Activated naive CD4-positive, alpha-beta T cell (primary cell): ENCODE data around the gene RSPH3.
"Not testable (repeated sequence)": the region's sequence is repeated elsewhere in the genome, so short reads cannot be mapped to it uniquely, and the experiment has no call there.

Experiments
- DNase-seq, 4 experiments: peaks; one replicate each; lab custom pipeline; 2025; lab: John Stamatoyannopoulos, UW

Gene RSPH3

GRCh38 chr6:158999666-159000403, at the start of gene RSPH3:
Gene RSPH3, minus strand, starts transcription at chr6:159000202. Its CDS starts 652 bp downstream, at chr6:158999550.
- DNase-seq = peak; percentile 65 to 78 (median 70)

- no peak for DNase-seq
Measured at GRCh38 chr6:159047891-159048685, 48.1 kb upstream of the RSPH3 start.

- DNase-seq = no peak
Measured at GRCh38 chr6:159045801-159046200, 45.8 kb upstream of the RSPH3 start.

GRCh38 chr6:159044899-159045727, 45.1 kb upstream of the RSPH3 start, which contains the start of gene TAGAP:
Gene TAGAP, minus strand, starts transcription at chr6:159044991. Its CDS starts 845 bp downstream, at chr6:159044146.
- DNase-seq = peak; percentile 41 to 65 (median 56)

GRCh38 chr6:159043947-159044346, 43.9 kb upstream of the RSPH3 start:
- DNase-seq = no peak

- no peak for DNase-seq
Measured at GRCh38 chr6:159043251-159043650, 43.2 kb upstream of the RSPH3 start.

- DNase-seq = no peak
Measured at GRCh38 chr6:159042826-159043181, 42.8 kb upstream of the RSPH3 start.

- DNase-seq = peak in 3 of 4 experiments; percentile 13 to 53 (median 29)
Measured at GRCh38 chr6:159042003-159042825, 42.2 kb upstream of the RSPH3 start.

- DNase-seq = no peak
Measured at GRCh38 chr6:159041181-159041580, 41.2 kb upstream of the RSPH3 start.

- no peak for DNase-seq
Measured at GRCh38 chr6:159039885-159040258, 39.9 kb upstream of the RSPH3 start.

GRCh38 chr6:159038914-159039884, 39.2 kb upstream of the RSPH3 start:
- no peak for DNase-seq

GRCh38 chr6:159038318-159038717, 38.3 kb upstream of the RSPH3 start:
- DNase-seq = not testable (repeated sequence)

- DNase-seq = no peak
Measured at GRCh38 chr6:159037756-159038290, 37.8 kb upstream of the RSPH3 start.

- DNase-seq = no peak
Measured at GRCh38 chr6:159036673-159037072, 36.7 kb upstream of the RSPH3 start.

- DNase-seq = no peak
Measured at GRCh38 chr6:159035891-159036290, 35.9 kb upstream of the RSPH3 start.

GRCh38 chr6:159033160-159034049, 33.4 kb upstream of the RSPH3 start:
- no peak for DNase-seq

GRCh38 chr6:159031846-159032245, 31.8 kb upstream of the RSPH3 start:
- DNase-seq = no peak

- DNase-seq = no peak
Measured at GRCh38 chr6:159030168-159030567, 30.2 kb upstream of the RSPH3 start.

GRCh38 chr6:159025224-159025623, 25.2 kb upstream of the RSPH3 start:
- not testable (repeated sequence) for DNase-seq
